Mucosa of rectum (tissue), 2 donors: Measurements from ENCODE around the gene MRPS12.
A peak's percentile ranks its signal among the peaks of the same experiment; 100 is the strongest.

Source experiments
- H3K27ac ChIP-seq, 2 donors: one replicate each; pipeline ENCODE4 v1.7.0; 2013; ENCODE audit warnings: inconsistent platforms in 2 of 2, low read depth in 2 of 2, low read length in 2 of 2
- H3K27me3 ChIP-seq, 2 donors: one replicate each; pipeline ENCODE4 v1.7.0; 2013; ENCODE audit warnings: low read length in 2 of 2; ENCODE audit not compliant: control insufficient read depth in 2 of 2, insufficient read depth in 2 of 2
- H3K36me3 ChIP-seq, 2 donors: one replicate each; pipeline ENCODE4 v1.7.0; 2013; ENCODE audit warnings: low read length in 2 of 2; ENCODE audit not compliant: control insufficient read depth in 2 of 2, insufficient read depth in 2 of 2
- H3K4me1 ChIP-seq, 2 donors: one replicate each; pipeline ENCODE4 v1.7.0; 2013; ENCODE audit warnings: low read length in 2 of 2, mild to moderate bottlenecking in 1 of 2; ENCODE audit not compliant: control insufficient read depth in 2 of 2, insufficient read depth in 2 of 2
- H3K4me3 ChIP-seq, 2 donors: one replicate each; pipeline ENCODE4 v1.7.0; 2013; ENCODE audit warnings: low read length in 2 of 2
- H3K9ac ChIP-seq, 2 donors: one replicate each; pipeline ENCODE4 v1.7.0; 2013; ENCODE audit warnings: low read length in 2 of 2, low read depth in 1 of 2, mild to moderate bottlenecking in 1 of 2
- H3K9me3 ChIP-seq, 2 donors: one replicate each; pipeline ENCODE4 v1.7.0; 2013; ENCODE audit warnings: low read length in 2 of 2; ENCODE audit not compliant: control insufficient read depth in 2 of 2
- donor health status: healthy.
- donor health status: Normal muscosa, but diverticular disease.

Gene MRPS12

DNA sequence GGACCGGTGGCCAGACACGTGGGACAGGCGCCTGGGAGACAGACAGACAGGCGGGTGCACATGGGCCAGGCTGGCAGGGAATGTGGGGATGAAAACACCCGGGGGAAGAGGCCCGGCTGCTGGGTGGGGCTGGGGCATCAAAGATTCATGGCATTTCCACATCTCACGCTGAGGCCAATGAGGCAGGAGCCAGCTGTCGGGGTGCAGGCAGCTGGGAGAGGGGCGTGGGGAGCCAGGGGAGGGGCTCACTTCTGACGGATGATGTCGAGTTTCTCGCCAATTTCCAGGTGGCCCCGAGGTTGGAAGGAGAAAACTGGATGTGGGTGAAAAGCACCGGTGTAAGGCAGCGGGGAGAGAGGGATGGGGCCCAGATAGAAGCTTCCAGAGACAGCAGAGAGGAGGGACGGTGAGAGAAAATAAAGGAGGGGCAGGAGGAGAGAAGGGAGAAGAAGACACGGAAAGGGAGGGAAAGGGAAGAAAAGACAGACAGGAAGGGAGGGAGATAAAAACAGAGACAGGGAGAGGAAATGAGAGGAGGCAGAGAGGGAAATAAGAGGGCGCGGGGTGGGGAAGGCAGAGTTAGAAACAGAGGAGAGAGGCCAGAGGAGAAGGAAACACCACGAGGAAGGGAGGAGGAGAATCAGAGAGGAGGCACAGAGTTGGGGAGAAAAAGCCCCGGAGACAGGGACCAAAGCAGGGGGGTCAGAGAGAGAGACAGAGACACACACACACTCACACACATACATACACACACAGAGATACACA is 10.7 kb upstream of the MRPS12 start:
- Histone ChIP-seq H3K27me3 (no peaks in the 10 kb centered on the region), H3K9me3 (no peaks in the 10 kb centered on the region), H3K27ac (no peak overlapping the region), H3K9ac (no peak overlapping the region), H3K36me3 (peaks cover 0 to 15% of the 10 kb centered on the region in 2 donors), H3K4me1 (no peaks in the 10 kb centered on the region), H3K4me3 (no peak overlapping the region)

GRCh38 chr19:38920602-38921419 is 9.9 kb upstream of the MRPS12 start:
- Histone ChIP-seq H3K27ac (no peak overlapping the region), H3K36me3 (peaks cover 5 to 21% of the 10 kb centered on the region in 2 donors), H3K27me3 (no peaks in the 10 kb centered on the region), H3K4me1 (no peaks in the 10 kb centered on the region), H3K9ac (no peak overlapping the region), H3K9me3 (no peaks in the 10 kb centered on the region), H3K4me3 (no peak overlapping the region)

DNA sequence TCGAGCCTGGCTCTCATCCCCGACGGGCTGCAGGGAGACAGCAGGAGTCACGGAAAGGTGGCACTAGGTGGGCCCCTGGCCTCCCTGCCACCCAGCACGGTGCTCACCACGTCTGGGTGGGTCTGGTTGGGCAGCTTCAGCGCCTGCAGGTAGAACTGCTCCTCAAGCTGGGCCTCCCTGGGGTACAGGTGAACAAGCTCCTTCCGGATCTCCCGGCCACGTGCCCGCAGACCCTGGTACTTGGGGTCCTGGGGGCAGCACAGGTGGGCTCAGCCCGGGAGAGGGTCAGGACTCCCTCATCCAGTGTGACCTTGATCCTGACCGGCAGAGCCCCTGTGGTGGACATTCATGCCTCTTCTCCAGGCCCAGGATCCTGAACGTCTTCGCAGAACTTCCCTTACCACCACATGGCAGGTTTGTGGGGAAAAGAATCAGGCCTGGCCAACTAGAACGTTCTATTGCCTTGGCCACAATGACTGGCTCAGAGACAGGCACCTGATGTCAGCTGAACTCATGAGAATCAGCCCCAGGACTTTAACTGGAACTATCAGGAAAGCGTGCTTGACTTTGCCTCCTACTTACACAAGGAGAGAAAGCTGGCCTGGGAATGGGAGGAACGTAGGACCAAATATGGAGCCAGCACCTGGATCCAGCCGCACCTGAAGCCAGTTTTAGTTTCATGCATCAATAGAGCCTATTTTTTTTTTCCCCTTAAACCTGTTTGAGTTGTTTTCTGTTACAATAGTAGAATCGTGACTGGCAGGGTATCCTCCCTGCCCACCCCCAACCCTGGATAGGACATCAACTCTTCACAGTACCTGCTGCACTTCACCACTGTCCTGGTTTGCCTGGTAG is 9.1 kb upstream of the MRPS12 start:
- H3K27ac ChIP-seq = no peak overlapping the region
- no peak overlapping the region for H3K4me3 ChIP-seq
- no peaks in the 10 kb centered on the region for H3K27me3 ChIP-seq
- H3K4me1 ChIP-seq = no peaks in the 10 kb centered on the region
- H3K36me3 ChIP-seq = peaks cover 5 to 21% of the 10 kb centered on the region in 2 donors
- no peak overlapping the region for H3K9ac ChIP-seq
- no peaks in the 10 kb centered on the region for H3K9me3 ChIP-seq

DNA sequence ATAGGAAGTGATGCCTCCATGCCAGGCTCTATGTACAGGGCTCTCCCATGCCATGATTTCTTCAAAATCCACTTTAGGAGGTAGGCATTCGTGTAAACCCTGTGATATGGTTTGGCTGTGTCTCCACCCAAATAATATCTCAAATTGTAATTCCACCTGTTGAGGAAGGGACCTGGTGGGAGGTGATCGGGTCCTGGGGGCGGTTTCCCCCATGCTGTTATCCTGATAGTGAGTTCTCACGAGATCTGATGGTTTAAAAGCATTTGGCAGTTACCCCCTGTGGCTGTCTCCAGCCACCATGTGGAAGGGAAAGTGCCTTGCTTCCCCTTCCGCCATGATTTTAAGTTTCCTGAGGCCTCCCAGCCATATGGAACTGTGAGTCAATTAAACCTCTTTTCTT is 8.3 kb upstream of the MRPS12 start:
- Histone ChIP-seq H3K4me3 (no peak overlapping the region), H3K9ac (no peak overlapping the region), H3K9me3 (no peaks in the 10 kb centered on the region), H3K36me3 (peaks cover 5 to 21% of the 10 kb centered on the region in 2 donors), H3K4me1 (no peaks in the 10 kb centered on the region), H3K27ac (no peak overlapping the region), H3K27me3 (no peaks in the 10 kb centered on the region)

DNA sequence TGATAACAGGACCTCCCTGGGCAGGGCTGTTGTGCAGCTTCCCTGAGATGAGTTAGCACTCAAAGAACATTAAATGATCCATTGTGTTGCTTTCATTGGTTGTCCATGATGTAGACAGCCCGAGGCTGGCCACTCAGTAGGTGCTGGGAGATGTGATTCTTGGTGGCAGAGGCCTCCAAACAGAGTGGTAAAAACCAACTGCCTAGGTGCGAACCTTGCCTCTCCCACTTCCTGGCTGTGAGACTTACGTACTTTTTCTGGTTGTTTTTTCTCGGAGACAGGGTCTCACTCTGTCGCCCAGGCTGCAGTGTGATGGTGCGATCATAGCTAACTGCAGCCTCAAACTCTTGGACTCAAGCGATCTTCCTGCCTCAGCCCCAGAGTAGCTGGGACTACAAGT is 6.4 kb upstream of the MRPS12 start:
- Histone ChIP-seq H3K9me3 (no peaks in the 10 kb centered on the region), H3K27ac (no peak overlapping the region), H3K36me3 (peaks cover 5 to 21% of the 10 kb centered on the region in 2 donors), H3K9ac (no peak overlapping the region), H3K4me3 (no peak overlapping the region), H3K4me1 (no peaks in the 10 kb centered on the region), H3K27me3 (no peaks in the 10 kb centered on the region)

- H3K4me3 ChIP-seq = no peak overlapping the region
- peak overlapping the region in 1 of 2 donors; percentile 24 for H3K9ac ChIP-seq
- H3K27me3 ChIP-seq = no peaks in the 10 kb centered on the region
- H3K4me1 ChIP-seq = peaks cover 8 to 13% of the 10 kb centered on the region in 2 donors
- H3K9me3 ChIP-seq = no peaks in the 10 kb centered on the region
- peaks cover 11 to 25% of the 10 kb centered on the region in 2 donors for H3K36me3 ChIP-seq
- no peak overlapping the region for H3K27ac ChIP-seq
These were observed 2.2 kb upstream of the MRPS12 start for GRCh38 chr19:38928391-38929001.

GRCh38 chr19:38929929-38930775 is 592 bp upstream of the MRPS12 start, which contains the start of gene SARS2:
TSS of gene SARS2 (minus strand) at chr19:38930763. CDS start at chr19:38930736, 27 bp downstream.
- H3K9ac ChIP-seq = peak within 1 kb of the TSS; percentile 95 to 98
- H3K4me1 ChIP-seq = peaks cover 8 to 13% of the 10 kb centered on the region in 2 donors
- H3K27me3 ChIP-seq = no peaks in the 10 kb centered on the region
- H3K4me3 ChIP-seq = peak within 1 kb of the TSS; percentile 96 to 99
- no peaks in the 10 kb centered on the region for H3K9me3 ChIP-seq
- peaks cover 11 to 19% of the 10 kb centered on the region in 2 donors for H3K36me3 ChIP-seq
- H3K27ac ChIP-seq = peak within 1 kb of the TSS; percentile 87 to 92

- Histone ChIP-seq H3K9ac (peak overlapping the region; percentile 95 to 98), H3K9me3 (no peaks in the 10 kb centered on the region), H3K27me3 (no peaks in the 10 kb centered on the region), H3K27ac (no peak overlapping the region), H3K4me3 (peak overlapping the region; percentile 96 to 99), H3K36me3 (peaks cover 6 to 13% of the 10 kb centered on the region in 2 donors), H3K4me1 (peaks cover 8 to 13% of the 10 kb centered on the region in 2 donors)
These were observed 713 bp downstream of the MRPS12 start for GRCh38 chr19:38931521-38931793.
